HG03457 (cell line): ENCODE data around the gene TP53TG5.

Source experiments
- ATAC-seq: cut with Tn5 transposase; IDR thresholded peaks from one replicate; pipeline ENCODE4 v1.9.1; 2021; ENCODE audit warnings: moderate number of reproducible peaks; ENCODE audit not compliant: unreplicated experiment

TP53TG5 gene

GRCh38 chr20:45378191-45378590 lies at the start of gene TP53TG5:
TP53TG5 (minus strand) TSS chr20:45378325; CDS start chr20:45378236, 89 bp downstream.
- no peak for ATAC-seq

GRCh38 chr20:45427236-45428149 lies 49.4 kb upstream of the TP53TG5 start:
- no peak for ATAC-seq

- no peak for ATAC-seq
Measured at GRCh38 chr20:45426320-45427016, 48.3 kb upstream of the TP53TG5 start.

GRCh38 chr20:45425561-45425960 lies 47.4 kb upstream of the TP53TG5 start:
- no peak for ATAC-seq

GRCh38 chr20:45423700-45424099 lies 45.6 kb upstream of the TP53TG5 start:
- no peak for ATAC-seq

- ATAC-seq: no peak
Measured at GRCh38 chr20:45420125-45420524, 42.0 kb upstream of the TP53TG5 start.

- peak; percentile 58 for ATAC-seq
Measured at GRCh38 chr20:45419188-45420091, 41.3 kb upstream of the TP53TG5 start.

- no peak for ATAC-seq
Measured at GRCh38 chr20:45416917-45417316, 38.8 kb upstream of the TP53TG5 start.

GRCh38 chr20:45415822-45416637 lies 37.9 kb upstream of the TP53TG5 start, which contains the start of gene PIGT:
PIGT (plus strand) TSS chr20:45416141; CDS start chr20:45416157, 16 bp downstream.
- ATAC-seq: peak; percentile 43

GRCh38 chr20:45413479-45413878 lies 35.4 kb upstream of the TP53TG5 start:
- ATAC-seq: no peak

- no peak for ATAC-seq
Measured at GRCh38 chr20:45412653-45413052, 34.5 kb upstream of the TP53TG5 start.

- ATAC-seq: no peak
Measured at GRCh38 chr20:45410887-45411286, 32.8 kb upstream of the TP53TG5 start.

- no peak for ATAC-seq
Measured at GRCh38 chr20:45409521-45410272, 31.6 kb upstream of the TP53TG5 start.

- no peak for ATAC-seq
Measured at GRCh38 chr20:45408646-45409213, 30.6 kb upstream of the TP53TG5 start.

GRCh38 chr20:45407783-45408645 lies 29.9 kb upstream of the TP53TG5 start, which contains the start of gene DBNDD2:
DBNDD2 (plus strand) TSS chr20:45408289; CDS start chr20:45408468, 179 bp downstream.
- ATAC-seq: no peak

- ATAC-seq: no peak
Measured at GRCh38 chr20:45407067-45407745, 29.1 kb upstream of the TP53TG5 start.
